Stimulated activated effector memory CD8-positive, alpha-beta T cell treated with anti-CD3 and anti-CD28 coated beads, Interleukin-12 subunit alpha, Interleukin-12 subunit beta, amount 100 ng/mL, for 72 hours (primary cell): ENCODE results near the gene IGSF9B.

Experiments
- ATAC-seq: fragments of 150-1000 bp; cut with Tn5 transposase; 2 replicates; pipeline ENCODE4 v1.10.0; 2021
- DNase-seq, 2 donors: peaks; one replicate each; pipeline ENCODE4 v3.0.0; 2021 to 2022; ENCODE audit warnings: low spot score in 2 of 2
- H3K27ac Mint-ChIP-seq: one replicate; pipeline ENCODE4 v1.8.0; 2022; ENCODE audit warnings: mild to moderate bottlenecking, mixed read lengths
- H3K36me3 Mint-ChIP-seq: one replicate; pipeline ENCODE4 v1.8.0; 2022; ENCODE audit warnings: mild to moderate bottlenecking, mixed read lengths
- H3K4me1 Mint-ChIP-seq: one replicate; pipeline ENCODE4 v1.8.0; 2022; ENCODE audit warnings: mixed read lengths
- H3K4me3 Mint-ChIP-seq: one replicate; pipeline ENCODE4 v1.8.0; 2022; ENCODE audit warnings: mild to moderate bottlenecking, mixed read lengths
- H3K9me3 Mint-ChIP-seq: one replicate; pipeline ENCODE4 v1.8.0; 2022; ENCODE audit warnings: mixed read lengths

IGSF9B gene

GRCh38 chr11:133969112-133969511 is 12.3 kb upstream of the IGSF9B start:
- peaks cover 2% of the 10 kb centered on the region for H3K9me3 Mint-ChIP-seq
- no peak overlapping the region for H3K4me3 Mint-ChIP-seq
- peaks cover 19% of the 10 kb centered on the region for H3K4me1 Mint-ChIP-seq
- no peak overlapping the region for H3K27ac Mint-ChIP-seq
- no peak for DNase-seq
- no peak for ATAC-seq
- no peaks in the 10 kb centered on the region for H3K36me3 Mint-ChIP-seq

GRCh38 chr11:133968300-133968699 is 11.5 kb upstream of the IGSF9B start:
- peaks cover 19% of the 10 kb centered on the region for H3K4me1 Mint-ChIP-seq
- H3K27ac Mint-ChIP-seq = no peak overlapping the region
- ATAC-seq (no peak), DNase-seq (no peak)
- H3K9me3 Mint-ChIP-seq = peaks cover 2% of the 10 kb centered on the region
- peak overlapping the region; percentile 79 for H3K4me3 Mint-ChIP-seq
- no peaks in the 10 kb centered on the region for H3K36me3 Mint-ChIP-seq

- DNase-seq (no peak), ATAC-seq (no peak)
- Mint-ChIP-seq H3K27ac (peak overlapping the region; percentile 89), H3K4me1 (peaks cover 19% of the 10 kb centered on the region), H3K36me3 (no peaks in the 10 kb centered on the region), H3K9me3 (peaks cover 2% of the 10 kb centered on the region), H3K4me3 (peak overlapping the region; percentile 79)
Observed at GRCh38 chr11:133967599-133968238, 11.0 kb upstream of the IGSF9B start.

- Mint-ChIP-seq H3K4me1 (peaks cover 19% of the 10 kb centered on the region), H3K36me3 (no peaks in the 10 kb centered on the region), H3K4me3 (peak overlapping the region; percentile 79), H3K9me3 (peaks cover 2% of the 10 kb centered on the region), H3K27ac (peak overlapping the region; percentile 89)
- ATAC-seq = peak; percentile 73
- peak; percentile 47 to 70 for DNase-seq
Observed at GRCh38 chr11:133966921-133967598, 10.3 kb upstream of the IGSF9B start.

- Mint-ChIP-seq H3K4me3 (no peak overlapping the region), H3K36me3 (no peaks in the 10 kb centered on the region), H3K27ac (no peak overlapping the region), H3K9me3 (peaks cover 2% of the 10 kb centered on the region), H3K4me1 (peaks cover 19% of the 10 kb centered on the region)
- ATAC-seq (no peak), DNase-seq (no peak)
Observed at GRCh38 chr11:133966172-133966651, 9.4 kb upstream of the IGSF9B start.

GRCh38 chr11:133965031-133965601 is 8.3 kb upstream of the IGSF9B start:
- no peak overlapping the region for H3K4me3 Mint-ChIP-seq
- H3K27ac Mint-ChIP-seq = no peak overlapping the region
- no peaks in the 10 kb centered on the region for H3K36me3 Mint-ChIP-seq
- peaks cover 2% of the 10 kb centered on the region for H3K9me3 Mint-ChIP-seq
- peaks cover 19% of the 10 kb centered on the region for H3K4me1 Mint-ChIP-seq
- DNase-seq (no peak), ATAC-seq (no peak)

GRCh38 chr11:133964356-133964755 is 7.6 kb upstream of the IGSF9B start:
- no peak overlapping the region for H3K27ac Mint-ChIP-seq
- peaks cover 19% of the 10 kb centered on the region for H3K4me1 Mint-ChIP-seq
- no peaks in the 10 kb centered on the region for H3K36me3 Mint-ChIP-seq

GRCh38 chr11:133961890-133962289 is 5.1 kb upstream of the IGSF9B start:
- Mint-ChIP-seq H3K36me3 (no peaks in the 10 kb centered on the region), H3K27ac (no peak overlapping the region), H3K9me3 (no peaks in the 10 kb centered on the region), H3K4me3 (no peak overlapping the region), H3K4me1 (peaks cover 14% of the 10 kb centered on the region)
- DNase-seq (no peak), ATAC-seq (no peak)

More at GRCh38 chr11:133964356-133964755, 7.6 kb upstream of the IGSF9B start:
- no peak for ATAC-seq
- peaks cover 2% of the 10 kb centered on the region for H3K9me3 Mint-ChIP-seq
- DNase-seq = no peak
- no peak overlapping the region for H3K4me3 Mint-ChIP-seq

- no peak overlapping the region for H3K27ac Mint-ChIP-seq
- peak overlapping the region; percentile 81 for H3K4me3 Mint-ChIP-seq
- DNase-seq (no peak), ATAC-seq (no peak)
- H3K9me3 Mint-ChIP-seq = no peaks in the 10 kb centered on the region
- H3K4me1 Mint-ChIP-seq = peaks cover 34% of the 10 kb centered on the region
- no peaks in the 10 kb centered on the region for H3K36me3 Mint-ChIP-seq
Observed at GRCh38 chr11:133957900-133958299, 1.1 kb upstream of the IGSF9B start.

- Mint-ChIP-seq H3K27ac (no peak overlapping the region), H3K36me3 (no peaks in the 10 kb centered on the region), H3K4me3 (peak overlapping the region; percentile 81), H3K4me1 (peaks cover 41% of the 10 kb centered on the region), H3K9me3 (no peaks in the 10 kb centered on the region)
- DNase-seq (no peak), ATAC-seq (no peak)
Observed at GRCh38 chr11:133955945-133956421, 785 bp downstream of the IGSF9B start.

GRCh38 chr11:133955081-133955891 is 1.5 kb downstream of the IGSF9B start:
- no peak for DNase-seq
- H3K9me3 Mint-ChIP-seq = no peaks in the 10 kb centered on the region
- H3K4me3 Mint-ChIP-seq = peak overlapping the region; percentile 81
- H3K4me1 Mint-ChIP-seq = peaks cover 41% of the 10 kb centered on the region
- H3K36me3 Mint-ChIP-seq = no peaks in the 10 kb centered on the region
- peak overlapping the region; percentile 29 for H3K27ac Mint-ChIP-seq
- no peak for ATAC-seq

- H3K4me3 Mint-ChIP-seq = peak overlapping the region; percentile 81
- ATAC-seq = no peak
- H3K27ac Mint-ChIP-seq = no peak overlapping the region
- H3K36me3 Mint-ChIP-seq = no peaks in the 10 kb centered on the region
- H3K9me3 Mint-ChIP-seq = no peaks in the 10 kb centered on the region
- no peak for DNase-seq
- peaks cover 47% of the 10 kb centered on the region for H3K4me1 Mint-ChIP-seq
Observed at GRCh38 chr11:133953999-133954398, 2.8 kb downstream of the IGSF9B start.

- Mint-ChIP-seq H3K4me3 (peak overlapping the region; percentile 81), H3K4me1 (peaks cover 49% of the 10 kb centered on the region), H3K27ac (no peak overlapping the region), H3K9me3 (no peaks in the 10 kb centered on the region), H3K36me3 (no peaks in the 10 kb centered on the region)
- ATAC-seq (no peak), DNase-seq (no peak)
Observed at GRCh38 chr11:133953547-133953946, 3.2 kb downstream of the IGSF9B start.

GRCh38 chr11:133952199-133953190 is 4.3 kb downstream of the IGSF9B start:
- H3K9me3 Mint-ChIP-seq = no peaks in the 10 kb centered on the region
- H3K4me3 Mint-ChIP-seq = peak overlapping the region; percentile 81
- H3K27ac Mint-ChIP-seq = no peak overlapping the region
- peaks cover 53% of the 10 kb centered on the region for H3K4me1 Mint-ChIP-seq
- ATAC-seq = no peak
- H3K36me3 Mint-ChIP-seq = peaks cover 6% of the 10 kb centered on the region
- DNase-seq = no peak
